Mesenteric fat pad (tissue), 1 donor: ENCODE results near the gene MIOS. TPM values are rescaled to one million over a fixed set of nuclear protein-coding genes. Genes with fewer than 3 reads are reported as not detected.
"Not testable (repeated sequence)": the region's sequence is repeated elsewhere in the genome, so short reads cannot be mapped to it uniquely, and the experiment has no call there.

Experiments
- DNase-seq: peaks from one replicate; pipeline ENCODE4 v3.0.0-alpha.2; 2020; ENCODE audit warnings: low spot score
- total RNA-seq: library from RNA; stranded (reverse); fragmentation: NEBNext Ultra II Directional; extraction: Animal tissue kit (Norgen Biotek cat#: 25700); gene quantifications from one replicate; pipeline ENCODE4 v1.2.1, GENCODE V29; 2021
- donor health status: DM: yes; HTN: yes; CAD: no.

Gene MIOS
- total RNA-seq, 1 donor from 2014 or later: 26.2 TPM

- no peak for DNase-seq
These were observed 12.7 kb upstream of the MIOS start for GRCh38 chr7:7554021-7554432.

DNA sequence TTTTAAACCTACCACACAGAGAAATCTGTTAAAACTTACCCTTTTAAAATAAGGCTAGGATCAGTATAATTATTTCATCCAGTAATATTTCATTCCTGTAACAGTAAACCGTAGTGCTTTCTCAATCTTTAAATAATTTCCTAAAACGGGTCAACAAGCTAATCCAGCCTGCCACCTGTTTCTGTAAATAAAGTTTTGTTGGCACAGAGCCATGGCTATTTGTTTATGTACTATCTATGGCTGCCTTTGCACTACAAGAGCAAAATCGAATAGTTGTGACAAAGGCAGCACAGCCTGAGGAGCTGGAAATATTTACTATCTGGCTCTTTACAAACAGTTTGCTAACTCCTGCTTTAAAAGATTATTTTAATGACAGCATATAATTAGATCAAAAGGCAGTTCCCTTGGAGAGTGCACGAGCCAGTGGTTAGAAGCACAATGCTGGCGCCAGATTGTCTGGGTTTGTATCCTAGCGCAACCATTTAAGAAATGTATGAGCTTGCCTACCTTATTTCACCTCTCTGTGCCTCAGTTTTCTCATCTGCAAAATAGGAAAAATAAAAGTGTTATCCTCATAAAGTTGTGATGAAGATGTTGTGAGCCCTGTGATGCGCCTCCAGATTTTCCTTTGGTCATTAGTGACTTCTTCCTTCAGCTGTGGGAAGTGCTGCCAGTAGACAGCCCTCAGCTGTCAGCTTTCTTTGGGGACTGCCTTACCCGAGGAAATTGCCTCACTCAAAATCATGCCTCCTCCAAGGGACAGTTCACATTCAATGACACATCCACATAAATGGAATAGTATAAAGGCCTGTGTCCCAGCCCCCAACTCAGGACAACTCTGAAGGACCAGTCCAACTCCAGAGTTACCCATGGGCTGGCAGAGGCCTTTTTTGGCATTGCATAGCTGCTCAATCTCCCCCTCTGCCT lies 11.8 kb upstream of the MIOS start:
- no peak for DNase-seq

DNA sequence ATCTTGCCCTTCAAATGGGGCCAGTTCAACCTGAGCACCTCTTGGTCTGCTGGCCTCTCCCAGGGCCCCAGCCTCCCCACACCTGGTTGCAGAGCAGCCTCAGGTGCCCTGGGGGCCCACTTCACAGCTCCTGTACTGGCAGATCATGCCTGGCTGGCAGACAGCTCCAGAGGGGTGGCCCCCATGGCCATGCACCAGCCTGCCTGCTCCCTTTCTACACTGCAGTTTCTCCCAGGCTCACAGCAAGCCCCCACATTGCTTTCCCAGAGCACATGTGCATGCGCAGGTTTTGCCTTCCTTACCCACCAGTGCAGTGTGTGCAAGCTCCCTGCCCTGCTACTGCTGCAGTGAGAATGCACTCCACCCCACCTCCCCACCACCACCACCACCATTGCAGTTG lies 9.8 kb upstream of the MIOS start:
- no peak for DNase-seq

DNA sequence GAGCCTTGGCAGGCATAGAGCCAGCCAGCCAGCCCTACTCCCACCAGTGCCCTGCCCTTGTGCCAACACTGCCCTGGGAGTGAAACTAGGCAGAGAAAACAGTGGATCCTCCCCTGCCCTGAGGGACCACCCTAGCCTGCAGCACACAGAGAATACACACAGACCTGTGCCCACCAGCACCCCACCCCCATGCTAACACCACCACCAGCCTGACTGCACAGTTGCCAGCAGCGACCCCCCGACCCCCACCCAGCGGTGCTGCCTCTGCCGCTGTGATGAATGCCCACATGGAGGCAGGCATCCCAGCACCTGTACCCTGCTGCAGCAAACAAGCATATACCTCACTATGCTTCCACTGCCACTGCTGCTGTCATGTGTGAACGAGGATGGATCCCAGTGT lies 9.4 kb upstream of the MIOS start:
- DNase-seq: no peak

GRCh38 chr7:7561591-7561990 lies 5.1 kb upstream of the MIOS start:
- not testable (repeated sequence) for DNase-seq

DNA sequence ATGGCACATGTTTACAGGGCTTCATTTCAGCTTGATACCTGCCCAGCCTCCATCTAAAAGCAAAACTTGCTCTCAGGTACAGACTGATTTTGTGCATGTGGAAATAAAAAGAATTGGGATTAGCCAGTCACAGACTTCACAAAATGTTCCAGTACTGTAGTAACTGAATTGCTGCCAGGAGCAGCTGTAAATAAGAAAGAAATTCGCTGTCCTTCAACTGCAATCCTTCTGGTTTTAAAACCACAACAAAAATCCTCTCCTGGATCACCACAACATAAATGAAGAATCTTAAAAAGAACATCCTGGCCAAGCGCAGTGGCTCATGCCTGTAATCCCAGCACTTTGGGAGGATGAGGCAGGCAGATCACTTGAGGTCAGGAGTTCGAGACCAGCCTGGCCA lies 3.9 kb upstream of the MIOS start:
- DNase-seq: no peak

DNA sequence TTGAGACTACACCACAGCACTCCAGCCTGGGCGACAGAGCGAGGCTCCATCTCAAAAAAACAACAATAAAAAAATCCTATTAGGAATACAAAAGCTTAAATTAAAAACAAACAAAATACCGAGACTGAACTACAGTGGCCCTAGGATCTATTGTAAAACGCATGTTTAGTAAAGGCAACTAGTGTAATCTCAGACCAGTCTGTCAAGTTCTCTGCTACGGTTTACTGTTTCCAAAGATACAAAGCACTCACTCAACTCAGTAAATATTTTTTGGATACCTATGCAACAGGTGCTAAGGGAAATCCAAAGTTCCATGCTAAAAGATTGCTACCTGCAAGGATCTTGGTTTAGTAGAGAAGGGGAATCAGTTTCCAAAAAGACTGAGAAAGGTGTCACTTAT lies 3.4 kb upstream of the MIOS start:
- no peak for DNase-seq

GRCh38 chr7:7563813-7564212 lies 2.9 kb upstream of the MIOS start:
- DNase-seq: no peak

GRCh38 chr7:7564323-7564780 lies 2.3 kb upstream of the MIOS start:
- no peak for DNase-seq

DNA sequence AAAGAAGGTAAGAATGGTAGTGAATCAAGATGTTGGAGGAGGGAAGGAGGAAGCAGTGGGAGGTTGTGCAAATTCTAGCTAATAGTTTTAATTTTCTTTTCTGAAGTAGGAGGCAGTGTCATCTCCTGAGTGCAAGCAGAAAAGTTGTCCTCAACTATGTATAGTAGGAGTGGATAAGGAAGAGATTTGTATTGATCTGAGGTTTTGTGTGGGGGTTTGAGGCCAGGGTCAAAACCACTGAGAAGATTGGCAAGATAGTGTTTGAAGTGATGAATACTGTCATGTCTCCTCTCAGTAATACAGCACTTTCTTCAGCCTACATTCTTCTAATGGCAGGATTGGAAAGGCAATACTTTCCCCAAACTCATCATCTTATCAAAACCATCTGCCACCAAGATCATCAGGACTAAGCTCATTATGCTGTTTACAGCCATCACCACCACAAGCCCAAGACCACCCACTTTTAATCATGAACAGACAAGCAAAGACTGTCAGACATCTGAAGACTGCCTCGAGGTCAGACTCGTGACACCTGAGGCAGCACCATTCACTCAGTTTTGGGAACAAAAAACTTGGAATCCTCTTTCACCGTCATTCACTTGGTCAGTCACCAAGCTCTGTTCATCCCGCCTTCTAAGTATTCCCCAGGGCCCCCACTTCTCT lies 1.5 kb upstream of the MIOS start:
- DNase-seq: no peak

- DNase-seq: no peak
These were observed 686 bp upstream of the MIOS start for GRCh38 chr7:7565746-7566650.

DNA sequence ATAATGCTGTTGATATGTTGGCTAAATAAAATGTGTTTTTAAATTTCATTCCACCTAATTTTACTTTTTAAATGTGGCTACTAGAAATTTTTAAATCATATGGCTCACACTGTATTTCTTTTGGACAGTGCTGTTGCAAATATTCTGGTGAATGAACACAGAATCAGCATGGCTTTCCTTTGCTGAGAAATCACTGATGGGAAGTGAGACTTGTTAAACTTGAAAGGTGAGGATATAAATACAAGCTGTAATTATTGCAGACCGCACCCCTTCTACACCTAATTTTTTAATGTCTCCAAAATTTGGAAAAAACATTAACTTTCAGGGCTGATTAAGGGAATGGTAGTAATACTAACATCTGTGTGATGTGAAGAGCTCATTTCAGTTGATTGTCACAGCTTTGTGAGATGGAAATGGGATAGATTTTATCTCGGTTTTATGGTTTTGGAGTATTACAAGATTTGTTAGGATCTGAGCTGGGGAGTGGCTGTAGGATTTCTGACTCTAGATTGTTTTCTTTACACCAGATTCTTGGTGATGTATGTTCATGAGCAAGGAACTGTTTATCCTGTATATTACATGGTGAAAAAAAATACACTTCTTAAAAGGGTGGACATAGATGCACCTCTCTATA lies 1.3 kb downstream of the MIOS start:
- no peak for DNase-seq

DNA sequence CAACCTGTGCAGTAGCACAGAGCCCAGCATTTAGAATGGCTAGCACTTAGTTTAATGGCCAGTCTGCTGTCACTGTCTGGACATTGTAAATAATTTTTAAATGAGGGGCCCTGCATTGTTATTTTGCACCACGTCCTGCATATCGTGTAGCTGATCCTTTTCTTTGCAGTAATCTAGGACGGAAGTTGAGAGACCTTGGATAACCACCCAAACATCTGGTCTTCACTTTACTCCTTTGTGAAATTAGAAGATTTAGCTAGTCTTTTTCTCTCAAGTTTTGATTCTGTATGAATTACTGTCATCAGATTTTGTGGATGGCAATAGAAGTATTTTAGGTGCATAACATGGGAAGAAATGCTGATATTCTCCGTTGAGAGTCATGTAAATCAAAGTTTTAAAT lies 1.9 kb downstream of the MIOS start:
- no peak for DNase-seq

GRCh38 chr7:7569081-7569527 lies 2.4 kb downstream of the MIOS start:
- DNase-seq: no peak

- DNase-seq: no peak
These were observed 2.9 kb downstream of the MIOS start for GRCh38 chr7:7569615-7570014.

- DNase-seq: no peak
These were observed 3.9 kb downstream of the MIOS start for GRCh38 chr7:7570584-7570983.

DNA sequence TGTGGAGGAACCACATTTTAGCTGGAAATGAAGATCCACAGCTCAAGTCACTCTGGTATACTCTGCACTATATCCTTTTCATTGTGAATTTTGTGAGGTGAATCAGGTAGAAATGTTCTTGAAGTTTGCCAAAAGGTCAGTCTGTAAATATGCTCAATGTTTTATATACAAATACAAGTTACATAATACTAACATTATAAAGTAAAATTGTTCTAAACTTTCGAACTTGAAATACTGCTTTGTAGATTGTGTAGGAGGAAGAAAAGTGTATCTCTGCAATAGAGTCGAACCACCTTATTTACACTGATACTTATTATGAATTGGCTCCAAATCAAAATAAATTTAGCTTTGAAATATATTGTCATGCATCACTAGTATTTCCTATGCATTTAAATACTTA lies 7.0 kb downstream of the MIOS start:
- no peak for DNase-seq

- no peak for DNase-seq
These were observed 9.7 kb downstream of the MIOS start for GRCh38 chr7:7576344-7576743.

DNA sequence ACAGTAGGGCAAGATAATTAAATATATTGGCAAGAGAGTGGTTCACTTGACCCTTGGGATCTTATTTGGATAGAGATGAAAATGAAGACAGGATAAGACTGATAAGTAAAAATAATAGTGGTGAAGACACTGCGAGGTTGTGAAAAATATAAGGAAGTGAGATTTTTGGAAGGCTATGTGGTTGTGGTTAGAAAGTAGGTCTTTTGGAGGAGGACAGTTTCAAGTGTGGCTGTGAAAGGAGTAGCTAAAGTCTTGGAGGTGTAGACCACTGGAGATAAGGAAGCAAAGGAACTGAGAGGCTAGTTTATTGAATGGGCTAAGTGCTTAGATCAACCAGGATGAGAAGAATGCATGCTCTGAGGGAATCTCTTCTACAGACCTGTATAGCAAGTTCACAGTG lies 11.2 kb downstream of the MIOS start:
- DNase-seq: no peak

GRCh38 chr7:7579638-7580037 lies 13.0 kb downstream of the MIOS start:
- DNase-seq: no peak
